ENCODE data around the gene ZNF385C.

- no peak for TF ChIP-seq CTCF (conservative IDR thresholded peaks at IDR 0.05 in 1 of 2, IDR thresholded peaks at IDR 0.05 in 1 of 2; ENCODE audit: extremely low read depth in 1 of 2, insufficient read depth in 1 of 2, low read depth in 1 of 2, low read length in 2 of 2)
- no peak for TF ChIP-seq EZH2 (IDR thresholded peaks at IDR 0.05; ENCODE audit: borderline replicate concordance, low read length)
Observed at GRCh38 chr17:42025191-42025579, 73.1 kb downstream of the ZNF385C start.

All from mammary epithelial cell (primary cell).